Brain microvascular endothelial cell (primary cell): ENCODE measurements around the gene RMDN3.

Experiments
- DNase-seq: peaks from one replicate; pipeline ENCODE4 v3.0.0-alpha.2; 2020
- H3K27ac ChIP-seq: fragments of 250-450 bp; sonication (Bioruptor Pico); 2 replicates; pipeline ENCODE4 v1.5.1; 2020; ENCODE audit warnings: mild to moderate bottlenecking, moderate library complexity
- H3K27me3 ChIP-seq: fragments of 250-450 bp; sonication (Bioruptor Pico); replicated peaks from 2 replicates; pipeline ENCODE4 v1.5.1; 2020; ENCODE audit warnings: mild to moderate bottlenecking
- H3K36me3 ChIP-seq: fragments of 250-450 bp; sonication (Bioruptor Pico); replicated peaks from 2 replicates; pipeline ENCODE4 v1.5.1; 2020; ENCODE audit warnings: mild to moderate bottlenecking
- H3K4me3 ChIP-seq: 2 replicates; pipeline ENCODE4 v1.5.1; 2011; ENCODE audit warnings: low read depth, mild to moderate bottlenecking, control low read depth, low read length, moderate library complexity
- in situ Hi-C: cut with HindIII; loops from 2 replicates; pipeline ENCODE4 v1.10.0; 2017; ENCODE audit warnings: low sequenced_read_pairs, low pct_ligation_motif_present
- TF ChIP-seq, protein P1 (sequence below): IDR thresholded peaks from 2 replicates; pipeline ENCODE4 v1.5.1; 2011; ENCODE audit warnings: low read depth, mild to moderate bottlenecking, moderate library complexity, low read length, control low read depth, inconsistent platforms; ENCODE audit errors: missing control alignments

Gene RMDN3

DNA sequence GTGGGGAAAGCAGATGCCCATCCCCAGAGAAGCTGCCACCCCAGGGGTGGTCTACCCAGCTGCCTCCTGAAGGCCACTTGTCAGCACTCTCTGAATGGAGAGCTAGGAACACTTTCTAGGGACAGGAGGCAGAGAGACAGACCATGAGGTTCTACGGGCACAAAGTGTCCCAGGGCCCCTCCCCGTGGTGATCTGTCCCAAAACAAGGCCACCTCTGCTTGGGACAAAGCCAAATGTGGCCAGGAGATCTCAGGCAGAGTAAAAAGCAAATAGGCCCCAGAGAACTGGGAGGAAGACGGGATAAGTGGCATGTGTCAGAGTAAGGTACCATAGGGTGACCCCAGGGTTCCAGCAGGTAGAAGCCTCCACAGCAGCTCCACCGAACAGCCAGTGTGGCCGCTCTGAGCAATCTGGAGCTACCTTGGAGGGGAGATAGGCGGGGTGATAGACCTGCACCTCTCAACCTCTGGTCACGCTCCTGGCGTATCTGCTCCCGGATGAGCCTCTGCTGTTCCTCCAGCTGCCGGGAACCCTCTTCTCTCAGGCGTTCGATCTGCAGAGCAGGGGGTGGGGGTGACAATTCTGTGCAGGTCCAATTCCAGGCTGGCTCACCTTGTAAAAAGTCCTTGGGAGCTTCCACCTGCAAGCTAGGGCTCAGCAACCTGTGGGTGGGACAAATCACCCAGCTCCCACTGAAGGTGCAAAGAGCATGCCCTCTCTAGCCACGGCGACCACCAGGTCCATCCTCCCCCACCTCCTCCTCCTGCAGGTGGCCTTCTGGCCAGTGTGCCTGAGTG lies 20.9 kb upstream of the RMDN3 start:
- in situ Hi-C loops, result no loop called here

GRCh38 chr15:40775007-40775406 lies 20.0 kb upstream of the RMDN3 start:
- H3K27me3 ChIP-seq, result no peaks in the 10 kb centered on the region
- no peak for DNase-seq
- no peak overlapping the region for H3K4me3 ChIP-seq
- in situ Hi-C loops, result no loop called here
- TF ChIP-seq, protein P1, sequence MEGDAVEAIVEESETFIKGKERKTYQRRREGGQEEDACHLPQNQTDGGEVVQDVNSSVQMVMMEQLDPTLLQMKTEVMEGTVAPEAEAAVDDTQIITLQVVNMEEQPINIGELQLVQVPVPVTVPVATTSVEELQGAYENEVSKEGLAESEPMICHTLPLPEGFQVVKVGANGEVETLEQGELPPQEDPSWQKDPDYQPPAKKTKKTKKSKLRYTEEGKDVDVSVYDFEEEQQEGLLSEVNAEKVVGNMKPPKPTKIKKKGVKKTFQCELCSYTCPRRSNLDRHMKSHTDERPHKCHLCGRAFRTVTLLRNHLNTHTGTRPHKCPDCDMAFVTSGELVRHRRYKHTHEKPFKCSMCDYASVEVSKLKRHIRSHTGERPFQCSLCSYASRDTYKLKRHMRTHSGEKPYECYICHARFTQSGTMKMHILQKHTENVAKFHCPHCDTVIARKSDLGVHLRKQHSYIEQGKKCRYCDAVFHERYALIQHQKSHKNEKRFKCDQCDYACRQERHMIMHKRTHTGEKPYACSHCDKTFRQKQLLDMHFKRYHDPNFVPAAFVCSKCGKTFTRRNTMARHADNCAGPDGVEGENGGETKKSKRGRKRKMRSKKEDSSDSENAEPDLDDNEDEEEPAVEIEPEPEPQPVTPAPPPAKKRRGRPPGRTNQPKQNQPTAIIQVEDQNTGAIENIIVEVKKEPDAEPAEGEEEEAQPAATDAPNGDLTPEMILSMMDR, result no peak
- no peak overlapping the region for H3K27ac ChIP-seq
- H3K36me3 ChIP-seq, result peaks cover 54% of the 10 kb centered on the region

More for the DNA sequence above, 20.9 kb upstream of the RMDN3 start:
- H3K27ac ChIP-seq, result no peak overlapping the region
- H3K27me3 ChIP-seq, result no peaks in the 10 kb centered on the region
- TF ChIP-seq, protein P1, result no peak
- no peak overlapping the region for H3K4me3 ChIP-seq
- no peak for DNase-seq
- peaks cover 54% of the 10 kb centered on the region for H3K36me3 ChIP-seq

- no peak overlapping the region for H3K4me3 ChIP-seq
- no peaks in the 10 kb centered on the region for H3K27me3 ChIP-seq
- TF ChIP-seq, protein P1, result no peak
Measured at GRCh38 chr15:40773902-40774301, 18.8 kb upstream of the RMDN3 start.

GRCh38 chr15:40773496-40773895 lies 18.4 kb upstream of the RMDN3 start:
- TF ChIP-seq, protein P1, result no peak
- peaks cover 44% of the 10 kb centered on the region for H3K36me3 ChIP-seq
- H3K27ac ChIP-seq, result no peak overlapping the region

More at GRCh38 chr15:40773902-40774301, 18.8 kb upstream of the RMDN3 start:
- H3K36me3 ChIP-seq, result peaks cover 48% of the 10 kb centered on the region
- no peak overlapping the region for H3K27ac ChIP-seq
- DNase-seq, result no peak
- in situ Hi-C loops, result no loop called here

DNA sequence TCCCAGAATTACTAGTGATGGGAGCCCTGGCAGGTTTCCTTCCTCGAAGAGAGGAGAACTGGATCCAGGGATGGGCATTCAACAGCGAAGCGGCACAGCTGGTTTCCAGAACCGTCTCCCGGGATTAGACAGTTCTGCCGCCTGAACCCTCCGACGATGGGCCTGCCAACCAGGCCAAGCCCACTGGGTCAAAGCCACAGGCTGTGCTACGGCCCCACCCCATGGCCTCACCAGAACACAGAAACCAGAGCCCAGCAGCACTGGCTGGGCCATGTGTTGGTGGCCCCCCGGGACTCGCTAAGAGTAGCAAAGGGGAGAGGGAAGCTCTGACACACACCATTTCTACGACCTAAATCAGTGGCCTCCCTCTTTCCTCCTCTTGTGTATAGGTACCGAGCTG lies 17.0 kb upstream of the RMDN3 start:
- Histone ChIP-seq H3K27me3 (no peaks in the 10 kb centered on the region), H3K36me3 (peaks cover 35% of the 10 kb centered on the region), H3K27ac (no peak overlapping the region), H3K4me3 (no peak overlapping the region)
- in situ Hi-C loops, result no loop called here
- no peak for DNase-seq
- TF ChIP-seq, protein P1, result no peak

More at GRCh38 chr15:40773496-40773895, 18.4 kb upstream of the RMDN3 start:
- no peaks in the 10 kb centered on the region for H3K27me3 ChIP-seq
- in situ Hi-C loops, result no loop called here
- no peak overlapping the region for H3K4me3 ChIP-seq
- no peak for DNase-seq

DNA sequence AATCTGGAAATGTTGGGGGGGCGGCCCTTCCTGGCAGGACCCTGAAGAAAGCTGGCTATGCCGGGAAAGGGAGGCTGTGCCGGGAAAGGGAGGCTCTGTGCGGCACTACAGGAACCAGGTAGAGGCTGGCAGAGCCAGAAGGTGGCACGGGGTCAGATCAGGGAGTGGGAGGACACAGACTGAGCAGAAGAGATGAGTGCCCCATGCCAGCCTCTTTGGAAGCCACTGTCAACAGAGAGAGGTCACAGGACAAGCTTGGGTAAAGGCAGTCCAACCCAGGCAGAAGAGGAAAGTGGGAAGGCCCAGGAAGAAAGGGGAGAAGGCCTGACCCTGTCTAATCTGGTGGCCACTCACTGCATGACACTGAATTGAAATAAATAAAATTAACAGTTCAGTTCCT lies 16.2 kb upstream of the RMDN3 start:
- TF ChIP-seq, protein P1, result no peak
- Histone ChIP-seq H3K36me3 (peaks cover 27% of the 10 kb centered on the region), H3K27ac (no peak overlapping the region), H3K4me3 (no peak overlapping the region), H3K27me3 (no peaks in the 10 kb centered on the region)
- DNase-seq, result no peak
- in situ Hi-C loops, result no loop called here
